HG03139 (cell line): ENCODE measurements around the gene VAT1L.

ENCODE experiments used
- ATAC-seq: cut with Tn5 transposase; IDR thresholded peaks from one replicate; pipeline ENCODE4 v1.9.1; 2021; ENCODE audit not compliant: unreplicated experiment

The VAT1L gene, protein sequence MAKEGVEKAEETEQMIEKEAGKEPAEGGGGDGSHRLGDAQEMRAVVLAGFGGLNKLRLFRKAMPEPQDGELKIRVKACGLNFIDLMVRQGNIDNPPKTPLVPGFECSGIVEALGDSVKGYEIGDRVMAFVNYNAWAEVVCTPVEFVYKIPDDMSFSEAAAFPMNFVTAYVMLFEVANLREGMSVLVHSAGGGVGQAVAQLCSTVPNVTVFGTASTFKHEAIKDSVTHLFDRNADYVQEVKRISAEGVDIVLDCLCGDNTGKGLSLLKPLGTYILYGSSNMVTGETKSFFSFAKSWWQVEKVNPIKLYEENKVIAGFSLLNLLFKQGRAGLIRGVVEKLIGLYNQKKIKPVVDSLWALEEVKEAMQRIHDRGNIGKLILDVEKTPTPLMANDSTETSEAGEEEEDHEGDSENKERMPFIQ

GRCh38 chr16:77788181-77789084 lies at the start of gene VAT1L:
Gene VAT1L, plus strand, starts transcription at chr16:77788564. Its CDS starts 119 bp downstream, at chr16:77788683.
- ATAC-seq = no peak

DNA sequence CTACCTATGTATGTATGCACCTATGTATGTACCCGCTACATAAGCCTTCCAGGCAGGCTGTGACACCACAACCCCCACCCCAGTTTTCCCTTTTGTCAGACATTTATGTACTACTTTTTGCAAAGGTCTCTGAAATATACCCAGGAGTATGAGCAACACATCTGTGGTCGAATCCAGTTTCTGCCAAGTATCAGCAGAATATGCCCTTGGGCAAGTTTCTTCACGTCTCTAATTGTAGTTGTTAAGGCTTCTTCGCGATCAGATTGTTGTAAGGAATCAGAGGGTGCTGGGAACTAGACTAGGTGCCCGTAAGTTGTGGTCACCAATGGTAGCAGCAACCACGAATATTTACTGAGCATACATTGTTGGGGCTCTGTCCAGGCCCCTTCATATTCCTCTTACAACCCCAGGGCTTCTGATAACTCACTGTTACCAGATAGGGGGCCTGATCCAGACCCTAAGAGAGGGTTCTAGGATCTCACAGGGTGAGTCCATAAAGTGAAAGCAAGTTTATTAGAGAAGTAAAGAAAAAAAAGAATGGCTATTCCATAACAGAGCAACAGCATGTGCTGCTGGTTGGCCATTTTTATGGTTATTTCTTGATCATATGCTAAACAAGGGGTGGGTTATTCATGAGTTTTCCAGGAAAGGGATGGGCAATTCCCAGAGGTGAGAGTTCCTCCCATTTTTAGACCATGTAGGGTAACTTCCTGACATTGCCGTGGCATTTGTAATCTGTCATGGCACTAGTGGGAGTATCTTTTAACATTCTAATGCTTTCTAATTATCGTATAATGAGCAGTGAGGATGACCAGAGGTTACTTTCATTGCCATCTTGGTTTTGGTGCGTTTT lies 49.4 kb upstream of the VAT1L start:
- no peak for ATAC-seq

DNA sequence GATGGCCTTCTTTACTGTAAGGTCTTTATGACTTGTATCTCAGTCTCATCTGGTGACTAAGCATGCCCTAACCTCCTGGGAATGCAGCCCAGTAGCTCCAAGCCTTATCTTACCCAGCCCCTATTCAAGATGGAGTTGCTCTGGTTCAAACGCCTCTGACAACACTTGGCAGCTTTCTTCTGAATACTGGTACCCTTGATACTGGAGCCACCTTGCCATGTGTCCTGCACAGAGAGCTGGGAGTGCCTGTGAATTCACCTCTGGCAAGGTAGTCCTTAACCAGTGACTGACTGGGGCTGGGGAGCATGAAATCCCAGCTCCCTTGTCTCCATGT lies 48.8 kb upstream of the VAT1L start:
- no peak for ATAC-seq

DNA sequence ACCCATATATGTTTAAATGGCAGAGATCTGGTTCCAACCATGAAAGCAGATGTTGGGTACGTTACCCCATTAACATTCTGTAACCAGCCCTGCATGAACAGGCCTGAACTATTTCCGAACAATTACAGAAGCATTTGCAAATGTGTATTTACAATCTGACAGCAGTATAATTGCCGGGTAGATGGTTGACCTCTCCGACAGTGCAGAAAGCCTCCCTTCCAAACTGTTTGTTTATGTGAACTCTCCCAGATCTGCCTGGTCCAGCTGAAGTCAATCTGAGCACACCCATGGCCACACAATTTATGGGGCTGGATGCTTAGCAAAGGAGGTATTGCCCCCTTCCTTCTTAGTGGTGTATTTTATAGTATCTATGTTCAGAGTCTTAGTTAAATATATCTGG lies 44.2 kb upstream of the VAT1L start:
- no peak for ATAC-seq

DNA sequence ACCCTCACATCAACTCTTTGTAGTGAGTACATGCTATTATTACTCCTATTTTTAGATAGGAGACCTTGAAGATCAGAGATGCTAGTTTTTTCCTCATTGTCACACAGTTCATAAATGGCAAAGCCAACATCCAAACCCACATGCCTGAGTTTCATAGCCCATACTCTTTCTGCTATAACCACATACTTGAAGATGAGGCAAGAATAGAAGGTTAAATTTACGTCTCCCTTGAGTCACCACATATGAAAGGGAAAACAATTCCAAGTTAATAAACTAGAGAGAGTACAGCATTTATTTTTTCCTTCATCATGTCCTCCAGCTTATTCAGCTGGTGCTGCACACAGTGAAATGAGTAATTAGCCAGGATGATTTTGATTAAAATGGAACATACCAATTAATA lies 42.4 kb upstream of the VAT1L start:
- no peak for ATAC-seq

DNA sequence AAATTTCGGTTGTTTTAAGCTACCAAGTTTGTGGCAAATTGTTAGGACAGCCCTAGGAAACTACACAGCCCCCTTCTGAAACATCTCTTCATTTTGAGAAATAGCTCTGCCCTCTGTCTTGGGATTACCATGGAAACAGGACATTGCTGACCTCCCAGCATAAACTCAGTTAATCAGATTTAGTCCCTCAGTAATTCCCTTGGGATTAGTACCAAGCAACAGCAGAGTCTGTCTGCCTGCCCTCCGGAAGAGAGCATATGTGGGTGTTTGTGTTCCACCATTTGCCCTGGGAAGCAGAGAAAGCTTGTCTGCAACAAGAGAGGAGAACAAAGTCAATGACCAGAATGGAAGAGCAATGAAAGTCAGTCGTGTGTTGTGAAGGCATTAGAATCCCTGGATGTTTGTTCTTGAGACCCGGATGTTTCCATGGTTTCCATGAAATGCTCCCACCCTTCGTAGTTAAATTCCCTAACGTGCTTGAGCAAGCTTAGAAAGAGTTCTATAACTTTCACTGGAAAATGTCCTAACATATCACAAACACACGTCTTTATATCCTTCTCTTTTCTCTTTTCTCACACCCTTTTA lies 39.9 kb upstream of the VAT1L start:
- no peak for ATAC-seq

DNA sequence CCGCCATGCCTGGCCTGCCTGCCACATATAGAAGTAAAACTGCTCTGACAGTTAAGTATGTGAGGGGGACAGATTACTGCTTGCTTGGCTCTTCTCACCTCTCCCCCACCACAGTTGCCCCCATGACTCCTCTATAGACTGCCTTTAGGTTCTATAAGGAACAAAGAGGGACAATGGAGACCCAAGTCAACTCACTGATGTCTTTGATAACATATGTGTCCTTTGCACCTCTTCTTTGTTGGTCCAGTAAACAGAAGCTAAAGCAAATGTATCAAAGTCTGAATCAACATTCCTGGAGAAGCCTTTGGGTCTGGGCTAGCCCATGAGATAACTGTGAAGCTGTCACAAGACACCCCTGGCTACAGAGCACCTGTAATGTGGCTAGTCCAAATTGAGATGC lies 38.9 kb upstream of the VAT1L start:
- ATAC-seq = no peak

- no peak for ATAC-seq
Measured at GRCh38 chr16:77758046-77758445, 30.3 kb upstream of the VAT1L start.

DNA sequence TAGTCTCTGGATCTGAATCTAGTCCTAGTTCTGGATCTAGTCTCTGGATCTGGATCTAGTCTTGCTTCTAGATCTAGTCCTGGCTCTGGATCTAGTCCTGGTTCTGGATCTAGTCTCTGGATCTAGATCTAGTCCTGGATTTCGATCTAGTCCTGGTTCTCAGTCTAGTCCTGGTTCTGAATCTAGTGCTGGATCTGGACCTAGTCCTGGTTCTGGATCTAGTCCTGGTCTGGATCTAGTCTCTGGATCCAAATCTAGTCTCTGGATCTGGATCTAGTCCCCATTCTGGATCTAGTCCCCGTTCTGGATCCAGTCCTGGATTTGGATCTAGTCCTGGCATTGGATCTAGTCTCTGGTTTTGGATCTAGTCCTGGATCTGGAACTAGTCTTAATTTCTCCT lies 29.9 kb upstream of the VAT1L start:
- ATAC-seq = no peak

- ATAC-seq = no peak
Measured at GRCh38 chr16:77759201-77759600, 29.2 kb upstream of the VAT1L start.

DNA sequence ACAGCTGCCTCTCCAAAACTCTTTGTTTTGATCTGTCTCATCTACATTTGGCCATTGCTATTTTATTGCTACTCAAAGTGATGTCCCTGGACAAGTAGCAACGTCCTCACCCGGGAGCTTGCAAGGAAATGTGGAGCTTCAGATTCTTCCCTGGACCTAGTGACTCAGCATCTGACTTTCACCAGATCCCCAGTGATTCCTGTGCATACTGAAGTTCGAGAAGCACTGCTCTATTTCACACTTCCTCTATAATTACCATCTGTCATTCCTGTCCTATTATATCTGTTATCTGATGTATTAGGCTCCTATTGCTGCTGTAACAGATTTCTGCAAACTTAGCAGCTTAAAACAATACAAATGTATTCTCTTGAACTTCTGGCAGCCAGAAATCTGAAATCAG lies 28.5 kb upstream of the VAT1L start:
- ATAC-seq = no peak

DNA sequence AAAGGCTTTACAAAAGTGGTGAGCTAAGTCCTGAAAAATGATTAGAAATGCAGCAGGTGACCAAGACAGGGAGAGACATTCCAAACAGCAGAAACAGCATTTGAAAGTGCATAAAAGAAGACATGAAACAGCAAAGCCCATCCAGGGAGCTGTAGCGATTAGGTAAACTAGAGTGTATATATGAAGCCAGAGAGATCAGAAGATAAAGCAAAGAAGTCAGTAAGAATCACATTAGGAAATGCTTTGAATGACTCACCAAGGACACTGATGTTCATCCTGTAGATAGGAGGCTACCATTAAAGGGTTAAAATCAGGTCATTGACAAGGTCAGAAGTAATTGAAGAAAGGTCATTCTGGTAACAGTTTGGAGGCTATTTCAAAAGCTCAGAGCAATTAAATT lies 27.6 kb upstream of the VAT1L start:
- no peak for ATAC-seq

DNA sequence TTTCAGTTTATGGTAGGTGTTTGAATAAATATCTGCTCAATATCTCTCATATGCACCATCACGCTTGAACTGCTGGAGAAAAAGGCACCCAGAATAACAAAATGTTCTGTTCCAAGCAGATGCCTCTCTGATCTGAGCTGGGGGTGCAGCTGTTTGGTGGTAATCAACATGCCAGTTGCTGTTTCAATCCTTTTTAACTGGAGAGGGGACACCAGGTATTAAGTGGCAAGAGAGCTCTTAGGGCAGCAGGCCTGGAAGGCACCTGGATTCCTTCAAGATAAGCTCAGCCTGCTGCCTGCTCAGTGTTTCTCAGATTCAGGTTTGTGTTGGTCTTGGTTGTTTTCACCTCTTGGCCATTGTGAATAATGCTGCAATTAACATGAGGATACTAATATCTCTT lies 27.2 kb upstream of the VAT1L start:
- no peak for ATAC-seq

DNA sequence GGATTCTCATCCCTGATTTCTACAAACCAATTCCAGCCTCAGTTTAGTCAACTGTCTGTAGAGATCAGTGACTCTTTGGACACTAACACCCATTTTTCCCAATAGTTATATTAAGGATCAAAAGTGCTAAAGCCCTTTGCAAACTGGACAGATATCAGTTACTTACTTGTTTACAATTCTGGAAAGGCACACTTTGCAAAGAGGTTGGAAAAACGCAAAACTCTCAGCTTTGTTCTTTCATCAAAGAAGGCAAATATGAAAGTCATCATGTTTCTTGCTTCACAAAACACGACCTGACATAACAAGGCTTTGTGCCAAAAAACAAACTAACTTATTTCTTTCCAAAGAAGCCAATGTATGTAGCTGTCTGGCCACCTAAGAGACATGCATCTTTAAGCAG lies 26.1 kb upstream of the VAT1L start:
- no peak for ATAC-seq

- ATAC-seq = no peak
Measured at GRCh38 chr16:77763994-77764393, 24.4 kb upstream of the VAT1L start.

DNA sequence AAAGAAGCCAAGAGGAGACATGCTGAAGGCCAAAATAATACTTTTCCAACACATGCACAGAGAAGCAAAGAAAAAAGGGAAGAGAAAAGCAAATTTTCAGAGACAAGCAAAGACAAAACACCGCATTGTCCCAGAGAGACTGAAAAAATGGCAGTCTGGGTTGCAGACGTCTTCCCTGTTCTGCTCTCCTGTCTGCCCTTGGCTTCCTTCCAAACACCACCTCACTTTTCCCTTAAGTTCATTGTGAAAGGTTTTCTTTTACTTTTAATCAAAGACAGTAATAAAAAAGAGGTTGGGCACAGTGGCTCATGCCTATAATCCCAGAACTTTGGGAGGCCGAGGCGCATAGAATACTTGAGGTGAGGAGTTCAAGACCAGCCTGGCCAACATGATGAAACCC lies 21.2 kb upstream of the VAT1L start:
- ATAC-seq = no peak

DNA sequence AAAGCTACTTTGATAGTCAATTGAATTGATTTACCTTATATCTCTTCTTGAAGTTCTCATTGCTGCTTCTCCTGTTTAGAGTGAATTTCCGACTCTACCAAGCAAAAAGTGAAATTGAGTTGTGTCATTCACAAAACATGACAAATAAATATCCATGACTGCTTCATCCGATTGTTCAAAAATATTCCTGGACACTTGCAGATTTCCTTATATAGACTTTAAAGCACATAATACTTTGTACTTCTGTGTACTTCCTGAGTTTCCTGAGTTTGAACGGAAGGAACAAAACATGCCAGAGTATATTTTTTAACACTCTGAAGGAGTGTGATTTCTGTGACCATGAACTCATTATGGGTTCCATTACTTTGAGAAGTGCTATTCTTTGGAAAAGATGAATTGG lies 20.5 kb upstream of the VAT1L start:
- ATAC-seq = no peak

- ATAC-seq = no peak
Measured at GRCh38 chr16:77775911-77776909, 12.2 kb upstream of the VAT1L start.

- no peak for ATAC-seq
Measured at GRCh38 chr16:77777745-77778144, 10.6 kb upstream of the VAT1L start.

- ATAC-seq = no peak
Measured at GRCh38 chr16:77780378-77780837, 8.0 kb upstream of the VAT1L start.
